ENCODE measurements around the gene EREG.

Gene EREG

DNA sequence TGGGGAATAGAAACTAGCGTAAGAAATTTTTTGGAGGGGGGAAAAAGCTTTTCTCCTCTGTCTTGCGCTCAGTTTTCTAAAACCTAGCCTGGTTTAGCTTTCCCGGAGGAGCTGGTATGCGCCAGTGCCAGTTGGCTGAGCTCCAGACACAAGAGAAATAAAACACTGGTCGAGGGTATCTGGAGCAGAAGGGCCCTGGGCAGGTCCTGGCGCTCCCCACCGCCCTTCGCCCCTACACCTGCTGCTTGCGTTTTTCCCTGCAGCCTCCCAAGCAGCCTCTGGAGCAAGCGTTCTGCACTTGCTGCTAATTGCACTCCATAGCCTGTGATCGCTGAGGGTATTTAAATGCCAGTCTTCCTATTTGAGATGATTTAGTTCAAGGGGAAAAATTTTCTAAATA lies 816 bp downstream of the EREG start:
- no peak for FAIRE-seq
- DNase-seq (ENCODE audit: insufficient read length, low spot score), result no peak
- TF ChIP-seq, protein P1, sequence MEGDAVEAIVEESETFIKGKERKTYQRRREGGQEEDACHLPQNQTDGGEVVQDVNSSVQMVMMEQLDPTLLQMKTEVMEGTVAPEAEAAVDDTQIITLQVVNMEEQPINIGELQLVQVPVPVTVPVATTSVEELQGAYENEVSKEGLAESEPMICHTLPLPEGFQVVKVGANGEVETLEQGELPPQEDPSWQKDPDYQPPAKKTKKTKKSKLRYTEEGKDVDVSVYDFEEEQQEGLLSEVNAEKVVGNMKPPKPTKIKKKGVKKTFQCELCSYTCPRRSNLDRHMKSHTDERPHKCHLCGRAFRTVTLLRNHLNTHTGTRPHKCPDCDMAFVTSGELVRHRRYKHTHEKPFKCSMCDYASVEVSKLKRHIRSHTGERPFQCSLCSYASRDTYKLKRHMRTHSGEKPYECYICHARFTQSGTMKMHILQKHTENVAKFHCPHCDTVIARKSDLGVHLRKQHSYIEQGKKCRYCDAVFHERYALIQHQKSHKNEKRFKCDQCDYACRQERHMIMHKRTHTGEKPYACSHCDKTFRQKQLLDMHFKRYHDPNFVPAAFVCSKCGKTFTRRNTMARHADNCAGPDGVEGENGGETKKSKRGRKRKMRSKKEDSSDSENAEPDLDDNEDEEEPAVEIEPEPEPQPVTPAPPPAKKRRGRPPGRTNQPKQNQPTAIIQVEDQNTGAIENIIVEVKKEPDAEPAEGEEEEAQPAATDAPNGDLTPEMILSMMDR (IDR thresholded peaks at IDR 0.05; ENCODE audit: insufficient read depth, missing control alignments), result no peak

DNA sequence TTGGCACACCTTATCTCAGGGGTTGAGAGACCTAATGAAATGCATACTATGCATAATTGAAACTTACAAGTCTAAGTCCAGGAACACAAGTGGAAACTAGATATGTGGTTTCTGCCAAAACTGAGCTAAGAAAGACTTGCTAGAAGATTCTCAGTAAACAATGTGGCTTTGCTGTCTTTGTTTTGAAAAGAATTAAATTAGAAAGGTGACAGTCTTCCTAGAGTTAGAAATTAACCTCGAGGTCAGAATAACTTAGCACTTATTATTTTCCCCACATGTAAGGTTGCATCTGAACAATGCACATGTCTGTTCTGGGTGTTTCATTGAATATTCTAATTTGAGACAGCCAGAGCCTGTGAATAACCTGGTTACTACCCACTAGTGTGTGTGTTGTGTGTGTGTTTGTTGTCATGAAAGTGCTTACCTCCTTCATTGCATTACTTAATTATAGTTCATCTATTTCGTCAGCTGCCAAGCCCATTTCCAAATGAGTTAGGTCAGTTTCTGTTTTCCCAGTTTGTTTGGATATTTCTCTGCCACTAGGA lies 1.5 kb downstream of the EREG start:
- no peak for FAIRE-seq
- TF ChIP-seq, protein P1 (IDR thresholded peaks at IDR 0.05; ENCODE audit: insufficient read depth, missing control alignments), result no peak
- DNase-seq (ENCODE audit: insufficient read length, low spot score), result no peak

DNA sequence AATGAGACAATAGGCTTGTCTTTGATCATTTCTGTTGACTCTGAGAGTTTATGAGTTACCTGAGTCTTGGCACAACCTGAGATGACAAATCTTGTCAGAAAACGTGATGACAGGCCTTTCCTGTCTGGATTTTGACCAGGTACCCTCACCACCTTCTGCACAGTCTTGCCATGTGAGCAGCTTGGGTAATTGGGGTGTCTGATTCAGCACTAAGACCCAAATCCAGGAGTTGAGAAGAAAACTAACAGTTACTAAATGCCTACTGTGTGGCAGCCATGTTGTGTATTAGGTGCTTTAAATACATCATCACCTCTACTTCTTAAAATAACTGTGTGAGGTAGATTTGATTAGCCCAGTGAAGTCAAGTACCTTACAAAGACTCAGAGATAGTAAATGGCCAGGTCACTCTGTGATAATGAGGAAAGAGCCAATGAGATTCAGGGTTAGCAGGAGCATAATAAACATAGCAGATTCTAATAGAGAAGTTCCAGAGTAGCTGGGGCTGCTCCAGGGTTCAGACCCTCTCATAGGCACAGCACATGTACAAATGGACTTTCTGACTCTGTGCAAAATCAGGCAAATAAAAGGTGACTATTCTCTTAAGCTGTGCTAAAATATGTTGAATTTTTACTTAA lies 2.8 kb downstream of the EREG start:
- FAIRE-seq (no peak), DNase-seq (ENCODE audit: insufficient read length, low spot score) (no peak)
- TF ChIP-seq, protein P1 (IDR thresholded peaks at IDR 0.05; ENCODE audit: insufficient read depth, missing control alignments), result no peak

DNA sequence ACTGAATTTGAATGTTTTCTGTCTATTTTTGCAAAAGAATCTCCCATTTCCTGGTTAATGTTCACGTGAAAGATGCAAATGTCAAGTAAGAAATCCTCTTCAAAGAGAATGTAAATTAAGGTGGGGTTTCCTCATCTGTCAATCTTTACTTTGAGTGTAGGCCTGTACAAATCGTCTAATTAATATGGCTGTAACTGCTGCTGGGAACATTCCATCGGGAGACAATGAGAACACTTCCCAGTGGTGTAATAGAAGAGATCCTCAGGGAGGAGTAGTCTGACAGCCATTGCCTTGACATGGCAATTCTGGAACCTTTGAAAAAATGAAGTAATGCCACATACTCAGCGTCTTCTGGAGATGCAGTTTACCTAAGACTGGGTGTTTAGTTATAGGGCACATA lies 3.7 kb downstream of the EREG start:
- FAIRE-seq, result no peak
- DNase-seq (ENCODE audit: insufficient read length, low spot score), result no peak
- TF ChIP-seq, protein P1 (IDR thresholded peaks at IDR 0.05; ENCODE audit: insufficient read depth, missing control alignments), result no peak

DNA sequence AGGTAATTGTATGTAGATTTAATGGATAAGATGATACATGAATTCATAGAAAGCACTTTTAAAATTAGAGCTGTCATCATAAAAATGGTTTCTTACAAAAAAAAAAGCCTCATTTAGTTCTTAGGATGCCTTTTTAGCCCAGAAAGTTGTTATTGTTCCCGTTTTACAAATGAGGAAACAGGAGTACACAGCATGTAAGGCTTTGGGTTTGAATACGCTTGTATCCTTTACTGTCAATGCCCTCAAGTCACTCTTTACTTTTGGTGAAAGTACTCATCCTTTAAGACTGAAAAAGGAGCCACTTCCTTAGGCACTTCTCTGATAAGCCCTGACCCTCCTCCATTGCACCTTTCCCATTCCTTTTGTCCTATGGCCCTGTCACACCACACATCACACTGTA lies 4.9 kb downstream of the EREG start:
- DNase-seq (ENCODE audit: insufficient read length, low spot score) (no peak), FAIRE-seq (no peak)
- TF ChIP-seq, protein P1 (IDR thresholded peaks at IDR 0.05; ENCODE audit: insufficient read depth, missing control alignments), result no peak

DNA sequence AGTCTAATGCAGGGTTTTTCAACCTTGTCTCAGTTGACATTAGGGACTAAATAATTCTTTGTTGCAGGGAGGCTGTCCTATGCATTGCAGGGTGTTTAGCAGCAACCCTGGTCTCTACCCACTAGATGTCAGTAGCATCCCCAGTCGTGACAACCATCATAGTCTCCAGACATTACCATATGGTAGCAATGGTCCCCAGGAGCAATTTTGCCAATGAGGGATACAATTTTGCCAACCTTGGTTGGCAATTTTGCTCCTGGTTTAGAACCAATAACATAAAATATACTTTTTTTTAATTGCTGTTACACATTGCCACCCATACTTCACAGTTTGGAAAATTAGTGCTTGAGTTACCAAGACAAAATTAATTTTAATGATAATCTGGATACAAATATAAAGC lies 6.0 kb downstream of the EREG start:
- FAIRE-seq (peak; percentile 32), DNase-seq (ENCODE audit: insufficient read length, low spot score) (no peak)
- TF ChIP-seq, protein P1 (IDR thresholded peaks at IDR 0.05; ENCODE audit: insufficient read depth, missing control alignments), result peak; percentile 64

DNA sequence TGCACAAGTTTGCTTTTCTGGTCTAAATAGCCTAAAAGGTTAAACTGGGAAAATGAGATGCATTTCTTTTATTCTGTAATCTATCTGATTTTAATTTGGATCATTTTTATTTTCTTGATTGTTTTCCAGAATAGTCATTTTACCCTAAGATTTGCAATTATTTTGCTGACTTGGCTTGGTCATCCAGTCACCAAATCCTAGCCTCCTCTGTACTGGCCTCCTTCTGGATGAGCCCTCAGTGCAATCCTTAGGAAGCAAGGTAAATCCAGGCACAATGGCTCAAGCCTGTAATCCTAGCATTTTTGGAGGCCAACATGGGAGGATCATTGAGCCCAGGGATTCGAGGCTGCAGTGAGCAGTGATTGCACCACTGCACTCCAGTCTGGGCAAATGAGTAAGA lies 9.2 kb downstream of the EREG start:
- FAIRE-seq (no peak), DNase-seq (ENCODE audit: insufficient read length, low spot score) (no peak)
- TF ChIP-seq, protein P1 (IDR thresholded peaks at IDR 0.05; ENCODE audit: insufficient read depth, missing control alignments), result no peak

Measured in D721Med (cell line).